Measurements from ENCODE around the gene ZNF177. TPM values are rescaled to one million over a fixed set of nuclear protein-coding genes. Genes with fewer than 3 reads are reported as not detected.

ZNF177 gene
- total and polyA plus RNA-seq, 12 donors = 1.7 to 35.8 (median 5.5) TPM

- peaks cover 0 to 8% of the 10 kb centered on the region in 2 donors for H3K36me3 ChIP-seq (replicated peaks in 1 of 2)
- no peak for DNase-seq
- intact Hi-C loops (cut with DNase I) = no loop called here
Measured at GRCh38 chr19:9342610-9343304, 20.1 kb upstream of the ZNF177 start.

GRCh38 chr19:9345005-9345404, 17.8 kb upstream of the ZNF177 start:
- intact Hi-C loops (cut with DNase I) = no loop called here
- 96 to 100% (median 97%) methylated on average over 2 of the region's 2 CpGs for WGBS, 4 donors
- no peak for TF ChIP-seq CTCF (IDR thresholded peaks at IDR 0.05)
- TF ChIP-seq POLR2A (IDR thresholded peaks at IDR 0.05) = no peak

More at GRCh38 chr19:9342610-9343304, 20.1 kb upstream of the ZNF177 start:
- TF ChIP-seq POLR2A (IDR thresholded peaks at IDR 0.05) (no peak), CTCF (IDR thresholded peaks at IDR 0.05) (no peak)
- Histone ChIP-seq H3K27ac (no peak overlapping the region), H3K9me3 (replicated peaks in 1 of 3) (peaks cover 16 to 98% (median 53%) of the 10 kb centered on the region in 3 donors), H3K27me3 (no peaks in the 10 kb centered on the region), H3K4me1 (replicated peaks in 1 of 2) (no peaks in the 10 kb centered on the region), H3K4me3 (no peak overlapping the region)
- 96 to 98% (median 96%) methylated on average over 6 of the region's 6 CpGs for WGBS, 4 donors

GRCh38 chr19:9348253-9348652, 14.6 kb upstream of the ZNF177 start:
- no peak for DNase-seq
- no peaks in the 10 kb centered on the region for H3K36me3 ChIP-seq (replicated peaks in 1 of 2)
- intact Hi-C loops (cut with DNase I) = no loop called here

More at GRCh38 chr19:9345005-9345404, 17.8 kb upstream of the ZNF177 start:
- H3K9me3 ChIP-seq (replicated peaks in 1 of 3) = peaks cover 16 to 91% (median 59%) of the 10 kb centered on the region in 3 donors
- peaks cover 0 to 8% of the 10 kb centered on the region in 2 donors for H3K36me3 ChIP-seq (replicated peaks in 1 of 2)
- H3K4me3 ChIP-seq = no peak overlapping the region
- H3K27ac ChIP-seq = no peak overlapping the region
- no peaks in the 10 kb centered on the region for H3K4me1 ChIP-seq (replicated peaks in 1 of 2)
- H3K27me3 ChIP-seq = no peaks in the 10 kb centered on the region
- no peak for DNase-seq

GRCh38 chr19:9348671-9349070, 14.1 kb upstream of the ZNF177 start:
- no peaks in the 10 kb centered on the region for H3K27me3 ChIP-seq
- WGBS, 4 donors = 96 to 100% (median 98%) methylated on average over 22 of the region's 22 CpGs
- H3K4me1 ChIP-seq (replicated peaks in 1 of 2) = no peaks in the 10 kb centered on the region
- no peak overlapping the region for H3K27ac ChIP-seq
- no peaks in the 10 kb centered on the region for H3K36me3 ChIP-seq (replicated peaks in 1 of 2)
- H3K9me3 ChIP-seq (replicated peaks in 1 of 3) = peaks cover 3 to 80% (median 28%) of the 10 kb centered on the region in 3 donors
- no peak for TF ChIP-seq POLR2A (IDR thresholded peaks at IDR 0.05)
- no peak for TF ChIP-seq CTCF (IDR thresholded peaks at IDR 0.05)
- no peak for DNase-seq
- intact Hi-C loops (cut with DNase I) = no loop called here
- no peak overlapping the region for H3K4me3 ChIP-seq

More at GRCh38 chr19:9348253-9348652, 14.6 kb upstream of the ZNF177 start:
- no peak overlapping the region for H3K4me3 ChIP-seq
- no peaks in the 10 kb centered on the region for H3K27me3 ChIP-seq
- no peak overlapping the region for H3K27ac ChIP-seq
- no peaks in the 10 kb centered on the region for H3K4me1 ChIP-seq (replicated peaks in 1 of 2)
- TF ChIP-seq POLR2A (IDR thresholded peaks at IDR 0.05) (no peak), CTCF (IDR thresholded peaks at IDR 0.05) (no peak)
- 97 to 100% (median 98%) methylated on average over 3 of the region's 3 CpGs for WGBS, 4 donors
- peaks cover 7 to 83% (median 32%) of the 10 kb centered on the region in 3 donors for H3K9me3 ChIP-seq (replicated peaks in 1 of 3)

All from adrenal gland (tissue), 12 donors.